Heart right ventricle (tissue), 16 donors: ENCODE measurements around the gene RASGEF1C. TPM values are rescaled to one million over a fixed set of nuclear protein-coding genes. Genes with fewer than 3 reads are reported as not detected.
"Not testable (repeated sequence)": the region's sequence is repeated elsewhere in the genome, so short reads cannot be mapped to it uniquely, and the experiment has no call there.

Experiments
- ATAC-seq, 8 donors: fragments of 200-7000 bp; cut with Tn5 transposase; one replicate each; pipeline ENCODE4 v1.9.1; 2020; ENCODE audit warnings: mild to moderate bottlenecking in 8 of 8, moderate library complexity in 8 of 8, moderate number of reproducible peaks in 1 of 8
- DNase-seq, 2 donors: peaks; one replicate each; pipeline ENCODE4 v3.0.0-alpha.2; 2020
- H3K27ac ChIP-seq, 10 donors: fragments of 200-600 bp; sonication (generic) in 2 of 10; one replicate each; pipeline versions ENCODE4 v1.5.0 to v1.8.0; 2020 to 2022; ENCODE audit warnings: mild to moderate bottlenecking in 3 of 10
- H3K27me3 ChIP-seq, 7 donors: fragments of 200-600 bp; one replicate each; pipeline ENCODE4 v1.8.0; 2021 to 2022; ENCODE audit warnings: mild to moderate bottlenecking in 2 of 7
- H3K36me3 ChIP-seq, 9 donors: fragments of 200-600 bp; sonication (generic) in 1 of 9; one replicate each; pipeline versions ENCODE4 v1.5.0 to v1.8.0; 2020 to 2022; ENCODE audit warnings: mild to moderate bottlenecking in 2 of 9
- H3K4me1 ChIP-seq, 9 donors: fragments of 200-600 bp; sonication (generic) in 1 of 9; one replicate each; pipeline versions ENCODE4 v1.5.0 to v1.8.0; 2020 to 2022; ENCODE audit warnings: mild to moderate bottlenecking in 4 of 9
- H3K4me3 ChIP-seq, 10 donors: fragments of 200-600 bp; sonication (generic) in 2 of 10; one replicate each; pipeline versions ENCODE4 v1.5.0 to v1.8.0; 2020 to 2022; ENCODE audit warnings: mild to moderate bottlenecking in 7 of 10, moderate library complexity in 2 of 10
- H3K9me3 ChIP-seq, 11 donors: fragments of 200-600 bp in 10 of 11; sonication (generic) in 2 of 11; one replicate each; pipeline versions ENCODE4 v1.5.0 to v1.8.0; 2013 to 2022; ENCODE audit warnings: mild to moderate bottlenecking in 2 of 11, control low read depth in 1 of 11, moderate library complexity in 1 of 11
- WGBS, 2 donors: extraction: QIAGEN DNeasy Blood & Tissue Kit; methylation state at CpG; one replicate each; pipeline ENCODE4 v1.1.7; 2013; ENCODE audit warnings: inconsistent platforms in 1 of 2; 5-methylcytosine and 5-hydroxymethylcytosine counted together
- intact Hi-C, 10 donors: fragments of 100-400 bp; cut with DNase I; formaldehyde crosslinking; loops; one replicate each; pipeline versions ENCODE4 v1.11.1 to v1.14.2; 2022
- polyA plus RNA-seq, 2 donors: library from polyadenylated mRNA; stranded (reverse); fragments of 200-250 nt; gene quantifications; one replicate each; pipeline ENCODE4 v1.2.3, GENCODE V29; 2013
- total RNA-seq, 10 donors: library from RNA; stranded (reverse); fragmentation: NEBNext Ultra II Directional in 3 of 10; extraction: Animal tissue kit (Norgen Biotek cat#: 25700) in 3 of 10; gene quantifications; one replicate each; pipeline versions ENCODE4 v1.2.1 to v1.2.4, GENCODE V29; 2021 to 2023
- TF ChIP-seq, protein P1 (sequence below), 9 donors: fragments of 200-600 bp; sonication (generic) in 2 of 9; IDR thresholded peaks; one replicate each; pipeline versions ENCODE4 v1.5.0 to v1.8.0; 2021 to 2022; ENCODE audit warnings: antibody characterized with exemption in 9 of 9, mild to moderate bottlenecking in 5 of 9, moderate library complexity in 1 of 9
- donor health status: Arrhythmogenic right ventricular cardiomyopathy.
- donor health status: ischemic (EF 13 %, LVEDD 7.1; RV severe dilation, severe dysfunction).
- donor health status: healthy with polysubstance abuse.
- donor health status: DM: no; HTN: yes; CAD: no.
- donor health status: DM: no; HTN: no; CAD: no.
- donor health status: ischemic (EF 25% LVEDD 6.9; RV normal size, moderate dysfunction).
- donor health status: ischemic (EF 25% LVEDD 5.7; RV mildly dilated, moderate dysfunction).
- donor health status: healthy.
- donor health status: DM: yes; HTN: yes; CAD: no.
- donor health status: Ischemic cardiomyopathy.
- donor health status: ischemic (EF 35%, LVEDD 5.7; RV mildly dilated, moderate dysfunction).
- donor health status: nonischemic (EF 11% LVEDD 7.7; RV severe dilation, severe dysfunction).
- donor health status: DM: yes; HTN: yes; CAD: no.
- donor health status: PGD.
- donor health status: ischemic (EF 29% LVEDD 5.4; RV normal size, mild dysfunction).
- donor health status: nonischemic (EF 23%, LVEDD 6.1; RV moderate dilation, normal function).

The RASGEF1C gene
- total and polyA plus RNA-seq, 12 donors: 0.17 to 0.59 (median 0.26) TPM; not detected in 6

DNA sequence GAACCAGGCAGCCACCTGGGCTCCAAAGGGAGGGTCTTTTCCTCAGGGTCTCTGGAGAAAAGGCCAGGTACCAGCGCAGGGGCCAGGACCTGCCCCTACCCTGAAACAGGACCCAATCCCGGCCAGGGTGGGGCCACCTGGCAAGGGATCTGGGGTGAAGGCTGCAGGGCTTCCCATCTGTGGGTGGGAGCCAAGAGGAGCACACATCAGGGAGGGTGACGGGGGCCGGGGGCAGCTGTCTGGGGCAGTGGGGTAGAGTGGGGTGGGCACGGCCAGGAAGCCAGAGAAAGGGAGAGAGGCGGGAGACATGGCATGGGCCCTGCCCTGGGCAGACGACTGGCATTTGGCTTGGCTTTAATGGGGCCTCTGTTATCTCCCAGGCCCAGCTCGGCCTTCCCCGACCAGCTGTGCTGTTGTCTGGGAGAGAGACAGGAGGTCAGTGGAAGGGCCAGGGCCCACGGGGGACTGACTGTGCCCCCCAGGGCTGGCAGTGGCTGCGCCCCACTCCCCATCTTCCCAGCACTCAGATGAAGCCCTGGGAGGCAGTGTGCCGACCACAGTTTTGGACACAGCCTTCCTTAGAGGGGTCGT lies 80.2 kb downstream of the RASGEF1C start:
- H3K27ac ChIP-seq: no peak overlapping the region
- no peaks in the 10 kb centered on the region for H3K36me3 ChIP-seq

DNA sequence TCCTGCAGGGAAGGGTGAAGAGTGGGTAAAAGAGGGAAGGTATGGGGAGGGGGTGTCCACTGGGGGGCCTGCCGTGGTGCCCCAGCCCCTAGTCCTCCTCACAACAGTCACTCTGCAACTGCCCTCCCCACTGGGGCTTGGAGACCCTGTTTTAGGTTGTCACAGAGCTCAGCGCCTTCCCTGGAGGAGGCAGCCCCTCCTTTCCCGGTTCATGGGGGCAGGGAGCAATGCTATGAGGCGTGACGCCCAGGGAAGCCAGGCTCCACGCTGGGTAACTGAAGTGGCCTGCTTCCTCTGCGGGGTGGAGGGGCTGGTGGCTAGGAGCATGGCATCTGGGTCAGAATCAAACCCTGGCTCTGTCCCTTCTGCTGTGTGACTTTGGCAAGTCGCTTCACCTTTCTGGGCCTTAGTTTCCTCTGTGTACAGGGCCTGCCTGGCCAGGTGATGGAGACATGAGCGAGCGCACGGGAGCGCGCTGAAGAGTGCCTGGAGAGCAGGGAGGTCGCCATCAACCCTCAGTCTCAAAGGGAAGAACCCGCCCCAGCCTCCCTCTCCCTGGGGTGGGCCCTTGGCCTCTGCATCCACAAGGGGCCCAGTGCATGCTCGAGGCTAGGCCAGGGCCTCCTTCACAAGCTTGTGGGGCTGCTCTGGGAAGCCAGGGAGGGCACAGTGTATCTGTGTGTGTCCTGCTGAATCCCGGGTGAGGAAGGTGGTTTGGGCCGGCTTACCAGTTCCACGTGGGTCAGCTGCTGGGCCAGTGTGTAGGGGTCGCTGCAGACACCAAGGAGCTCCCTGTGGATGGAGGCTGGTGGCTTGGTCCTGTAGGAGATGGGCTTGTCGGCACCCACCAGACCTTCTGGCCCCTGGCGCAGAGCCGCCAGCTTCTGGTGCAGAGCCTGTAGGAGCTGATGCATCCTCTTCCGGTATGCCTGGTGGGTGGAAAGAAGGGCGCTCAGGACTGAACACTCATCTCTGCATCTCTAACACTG lies 81.0 kb downstream of the RASGEF1C start:
- ATAC-seq: peak in 1 of 8 donors; percentile 35
- Histone ChIP-seq H3K27ac (no peak overlapping the region), H3K9me3 (no peaks in the 10 kb centered on the region), H3K36me3 (no peaks in the 10 kb centered on the region), H3K27me3 (peaks cover 0 to 39% (median 27%) of the 10 kb centered on the region in 7 donors), H3K4me3 (no peak overlapping the region), H3K4me1 (peaks cover 0 to 6% (median 0%) of the 10 kb centered on the region in 9 donors)
- DNase-seq: no peak
- intact Hi-C loops: loop anchor here in 9 of 10 donors (2.0 to 10.0 kb wide), 8 partner anchors 79 to 347 kb away; partner anchors contain the start of gene RASGEF1C (in 6 of the 9)
- 81 to 85% methylated on average over 25 of the region's 25 CpGs for WGBS, 2 donors
- TF ChIP-seq, protein P1, sequence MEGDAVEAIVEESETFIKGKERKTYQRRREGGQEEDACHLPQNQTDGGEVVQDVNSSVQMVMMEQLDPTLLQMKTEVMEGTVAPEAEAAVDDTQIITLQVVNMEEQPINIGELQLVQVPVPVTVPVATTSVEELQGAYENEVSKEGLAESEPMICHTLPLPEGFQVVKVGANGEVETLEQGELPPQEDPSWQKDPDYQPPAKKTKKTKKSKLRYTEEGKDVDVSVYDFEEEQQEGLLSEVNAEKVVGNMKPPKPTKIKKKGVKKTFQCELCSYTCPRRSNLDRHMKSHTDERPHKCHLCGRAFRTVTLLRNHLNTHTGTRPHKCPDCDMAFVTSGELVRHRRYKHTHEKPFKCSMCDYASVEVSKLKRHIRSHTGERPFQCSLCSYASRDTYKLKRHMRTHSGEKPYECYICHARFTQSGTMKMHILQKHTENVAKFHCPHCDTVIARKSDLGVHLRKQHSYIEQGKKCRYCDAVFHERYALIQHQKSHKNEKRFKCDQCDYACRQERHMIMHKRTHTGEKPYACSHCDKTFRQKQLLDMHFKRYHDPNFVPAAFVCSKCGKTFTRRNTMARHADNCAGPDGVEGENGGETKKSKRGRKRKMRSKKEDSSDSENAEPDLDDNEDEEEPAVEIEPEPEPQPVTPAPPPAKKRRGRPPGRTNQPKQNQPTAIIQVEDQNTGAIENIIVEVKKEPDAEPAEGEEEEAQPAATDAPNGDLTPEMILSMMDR (IDR thresholded peaks at IDR 0.05): no peak

More for the DNA sequence above, 80.2 kb downstream of the RASGEF1C start:
- peak in 1 of 8 donors; percentile 24 for ATAC-seq
- Histone ChIP-seq H3K4me1 (peaks cover 0 to 6% (median 0%) of the 10 kb centered on the region in 9 donors), H3K9me3 (no peaks in the 10 kb centered on the region), H3K27me3 (peaks cover 0 to 39% (median 25%) of the 10 kb centered on the region in 7 donors), H3K4me3 (no peak overlapping the region)
- TF ChIP-seq, protein P1 (IDR thresholded peaks at IDR 0.05): no peak
- 68 to 70% methylated on average over 12 to 13 of the region's 13 CpGs for WGBS, 2 donors
- DNase-seq: no peak
- intact Hi-C loops: loop anchor here in 9 of 10 donors (2.0 to 10.0 kb wide), 8 partner anchors 79 to 346 kb away; partner anchors contain the start of gene RASGEF1C (in 6 of the 9)

DNA sequence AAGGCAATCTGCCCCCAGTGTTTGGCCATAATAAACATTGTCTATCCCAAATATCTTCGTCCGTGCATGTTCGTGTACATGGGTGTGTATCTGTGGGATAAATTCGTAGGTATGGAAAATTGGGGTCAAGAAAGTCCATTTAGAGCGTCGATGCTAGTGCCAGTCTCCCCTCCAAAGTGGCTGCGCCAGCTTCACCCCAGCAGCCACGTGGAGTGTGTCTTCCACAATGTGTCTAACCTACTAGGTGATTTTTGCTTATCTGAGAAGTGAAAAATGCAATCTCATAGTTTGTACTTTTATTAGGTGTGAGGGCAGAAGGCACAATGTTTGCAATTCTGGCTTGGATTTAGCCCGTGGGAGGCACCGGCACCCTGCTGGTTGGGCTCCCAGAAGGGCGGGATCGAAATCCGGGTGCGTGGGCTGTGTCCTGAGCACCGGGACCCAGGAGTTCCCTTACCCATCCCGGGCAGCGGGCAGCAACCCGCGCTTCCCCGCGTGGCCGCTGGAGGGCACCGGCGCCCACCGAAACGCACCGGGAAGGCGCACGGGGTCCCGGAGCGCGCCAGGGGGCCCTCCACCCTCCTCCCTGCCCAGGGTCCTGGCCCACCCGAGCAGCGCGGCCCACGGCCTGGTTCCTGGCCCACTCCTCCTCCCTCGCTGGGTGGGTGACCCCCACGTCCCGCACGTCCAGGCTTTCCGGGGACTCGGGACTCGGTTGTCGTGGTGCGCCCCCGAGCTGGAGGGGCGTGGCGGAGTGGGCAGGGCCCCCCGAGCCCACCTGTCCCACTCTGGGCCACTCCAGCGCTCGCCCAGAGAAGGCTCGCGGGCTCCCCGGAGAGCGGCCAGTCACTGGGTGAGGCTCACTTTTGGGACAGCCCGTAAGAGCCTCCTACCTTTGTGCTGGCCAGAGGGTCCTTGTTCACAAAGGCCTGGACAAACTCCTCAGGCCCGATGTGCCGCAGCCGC lies 82.0 kb downstream of the RASGEF1C start:
- TF ChIP-seq, protein P1 (IDR thresholded peaks at IDR 0.05): peak; percentile 65 to 94 (median 77)
- H3K4me3 ChIP-seq: no peak overlapping the region
- no peaks in the 10 kb centered on the region for H3K36me3 ChIP-seq
- intact Hi-C loops: loop anchor here in 9 of 10 donors (5.0 to 10.0 kb wide), 7 partner anchors 80 to 348 kb away; partner anchors contain the start of gene RASGEF1C (in 5 of the 9)
- ATAC-seq (peak in 6 of 8 donors; percentile 27 to 71 (median 46)), DNase-seq (peak in 1 of 2 donors; percentile 42)
- peaks cover 0 to 6% (median 0%) of the 10 kb centered on the region in 9 donors for H3K4me1 ChIP-seq
- WGBS, 2 donors: 41 to 43% methylated on average over 59 of the region's 59 CpGs
- no peaks in the 10 kb centered on the region for H3K9me3 ChIP-seq
- H3K27me3 ChIP-seq: peaks cover 0 to 43% (median 30%) of the 10 kb centered on the region in 7 donors
- H3K27ac ChIP-seq: no peak overlapping the region

DNA sequence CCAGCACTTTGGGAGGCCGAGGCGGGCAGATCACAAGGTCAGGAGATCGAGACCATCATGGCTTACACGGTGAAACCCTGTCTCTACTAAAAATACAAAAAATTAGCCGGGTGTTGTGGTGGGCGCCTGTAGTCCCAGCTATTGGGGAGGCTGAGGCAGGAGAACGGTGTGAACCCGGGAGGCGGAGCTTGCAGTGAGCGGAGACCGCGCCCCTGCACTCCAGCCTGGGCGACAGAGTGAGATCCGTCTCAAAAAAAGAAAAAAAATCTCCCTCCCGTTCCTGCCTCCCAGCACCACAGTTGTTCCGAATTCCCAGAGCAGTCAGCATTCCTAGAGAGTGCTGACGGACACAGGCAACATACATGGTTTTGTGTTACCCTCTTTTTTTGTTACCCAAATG lies 82.9 kb downstream of the RASGEF1C start:
- not testable (repeated sequence) for ATAC-seq, H3K4me1 ChIP-seq, H3K4me3 ChIP-seq, DNase-seq, H3K36me3 ChIP-seq, H3K9me3 ChIP-seq, H3K27ac ChIP-seq
- peaks cover 0 to 47% (median 32%) of the 10 kb centered on the region in 7 donors for H3K27me3 ChIP-seq
- intact Hi-C loops: loop anchor here in 9 of 10 donors (5.0 to 10.0 kb wide), 7 partner anchors 81 to 349 kb away; partner anchors contain the start of gene RASGEF1C (in 5 of the 9)
- WGBS, 2 donors: 75% methylated on average over 17 of the region's 17 CpGs

DNA sequence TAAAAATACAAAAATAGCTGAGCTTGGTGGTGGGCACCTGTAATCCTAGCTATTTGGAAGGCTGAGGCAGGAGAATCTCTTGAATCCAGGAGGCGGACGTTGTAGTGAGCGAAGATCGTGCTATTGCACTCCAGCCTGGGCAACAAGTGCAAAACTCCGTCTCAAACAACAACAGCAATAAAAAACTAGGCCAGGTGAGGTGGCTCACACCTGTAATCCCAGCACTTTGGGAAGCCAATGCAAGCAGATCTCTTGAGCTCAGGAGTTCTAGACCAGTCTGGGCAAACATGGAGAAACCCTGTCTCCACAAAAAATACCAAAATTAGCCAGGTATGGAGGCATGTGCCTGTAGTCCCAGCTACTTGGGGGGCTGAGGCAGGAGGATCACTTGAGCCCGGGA lies 84.3 kb downstream of the RASGEF1C start:
- not testable (repeated sequence) for H3K27ac ChIP-seq, H3K36me3 ChIP-seq, H3K9me3 ChIP-seq, H3K4me3 ChIP-seq, H3K4me1 ChIP-seq, DNase-seq, ATAC-seq
- H3K27me3 ChIP-seq: peaks cover 0 to 60% (median 45%) of the 10 kb centered on the region in 7 donors
- intact Hi-C loops: loop anchor here in 9 of 10 donors (5.0 to 10.0 kb wide), 7 partner anchors 83 to 350 kb away; partner anchors contain the start of gene RASGEF1C (in 5 of the 9)
- WGBS, 2 donors: 87 to 88% methylated on average over 6 of the region's 6 CpGs
